K562 (cell line): ENCODE results near the gene KIF26B. TPM values are rescaled to one million over a fixed set of nuclear protein-coding genes. Genes with fewer than 3 reads are reported as not detected.

Source experiments
- IRF2 ChIP-seq: sonication (generic); formaldehyde crosslinking; IDR thresholded peaks from 2 replicates; pipeline ENCODE4 v1.8.1; 2022; ENCODE audit warnings: mild to moderate bottlenecking, missing genetic modification reagents
- MXI1 ChIP-seq: IDR thresholded peaks from 2 replicates; pipeline ENCODE4 v1.6.1; 2011; ENCODE audit warnings: low read depth, mild to moderate bottlenecking, improper control_type of control experiment, low read length
- RERE ChIP-seq: sonication (generic); formaldehyde crosslinking; IDR thresholded peaks from 2 replicates; pipeline ENCODE4 v1.8.0; 2023; ENCODE audit warnings: missing genetic modification reagents, mild to moderate bottlenecking, borderline replicate concordance
- SAFB2 ChIP-seq: fragments of 200-400 bp; formaldehyde crosslinking; IDR thresholded peaks from 2 replicates; pipeline ENCODE4 v1.6.1; 2018; ENCODE audit warnings: borderline replicate concordance, low read length, low read depth, moderate library complexity; ENCODE audit not compliant: severe bottlenecking
- SIN3A ChIP-seq, 2 experiments: fragments of 150-350 bp in 1 of 2; IDR thresholded peaks; 2 replicates each; pipeline ENCODE4 v1.6.1; 2011 to 2016; ENCODE audit warnings: borderline replicate concordance in 2 of 2, low read depth in 2 of 2, low read length in 2 of 2, mild to moderate bottlenecking in 2 of 2, moderate library complexity in 2 of 2; ENCODE audit not compliant: control insufficient read depth in 1 of 2
- TEAD1 ChIP-seq, 2 experiments: fragments of 450-650 bp in 1 of 2; sonication (generic) in 1 of 2; formaldehyde crosslinking; IDR thresholded peaks; 2 replicates each; pipeline versions ENCODE4 v1.4.0 to v1.8.0; 2020 to 2022; ENCODE audit warnings: mild to moderate bottlenecking in 2 of 2, missing genetic modification reagents in 1 of 2
- THRA ChIP-seq: fragments of 450-650 bp; IDR thresholded peaks from 2 replicates; pipeline ENCODE4 v1.6.1; 2017; ENCODE audit warnings: mild to moderate bottlenecking, moderate library complexity
- polyA plus RNA-seq, 8 experiments: library from polyadenylated mRNA; depleted of rRNA in 4 of 8; stranded (reverse) in 5 of 8; unstranded in 3 of 8; fragments of >200 nt; fragmentation: Nextera tagmentation in 2 of 8; fragmentation: Illumina TruSeq in 1 of 8; extraction: Ambion mirVana in 2 of 8; extraction: Trizol in 1 of 8; gene quantifications; 2 replicates each; pipeline versions ENCODE4 v1.2.1 to v1.2.3, GENCODE V29; 2011 to 2014; ENCODE audit warnings: inconsistent platforms in 1 of 8, missing spikeins in 1 of 8
- total RNA-seq, 7 experiments: library from RNA; depleted of rRNA in 6 of 7; stranded (reverse); fragments of >200 nt in 6 of 7; fragmentation: Illumina TruSeq in 2 of 7; extraction: Trizol in 2 of 7; gene quantifications; 2 replicates each; pipeline versions ENCODE4 v1.2.1 to v1.2.3, GENCODE V29; 2011 to 2021; ENCODE audit warnings: low replicate concordance in 1 of 7

KIF26B gene
- total and polyA plus RNA-seq, 9 of the 15 experiments (the other 6 are each of a cell fraction or from before 2014, with no cell fraction given): 0.02 to 0.08 (median 0.03) TPM; not detected in 6

GRCh38 chr1:245169376-245169775, 14.6 kb downstream of the KIF26B start (continued):
- TF ChIP-seq SIN3A (IDR thresholded peaks at IDR 0.05; ENCODE audit: borderline replicate concordance in 2 of 2, control insufficient read depth in 1 of 2, low read depth in 2 of 2, low read length in 2 of 2): no peak
- TF ChIP-seq IRF2 (CRISPR knock-in tag): no peak
- no peak for TF ChIP-seq TEAD1 (CRISPR knock-in tag; IDR thresholded peaks at IDR 0.05)
- TF ChIP-seq THRA: no peak
- no peak for TF ChIP-seq SAFB2
- TF ChIP-seq RERE (CRISPR knock-in tag): no peak
- no peak for TF ChIP-seq MXI1
